AG10803 (cell line): ENCODE data around the gene CDKN2B.
"Not testable (repeated sequence)": the region's sequence is repeated elsewhere in the genome, so short reads cannot be mapped to it uniquely, and the experiment has no call there.

Experiments
- DNase-seq: peaks from one replicate; pipeline ENCODE4 v3.0.0; 2010; ENCODE audit warnings: low read depth
- H3K4me3 ChIP-seq: 2 replicates; pipeline ENCODE4 v1.5.1; 2011; ENCODE audit warnings: mild to moderate bottlenecking, low read length, control low read depth
- TF ChIP-seq, protein P1 (sequence below): conservative IDR thresholded peaks from 2 replicates; pipeline ENCODE4 v1.5.1; 2011; ENCODE audit warnings: mild to moderate bottlenecking, low read length, control low read depth, inconsistent platforms

CDKN2B gene, protein sequence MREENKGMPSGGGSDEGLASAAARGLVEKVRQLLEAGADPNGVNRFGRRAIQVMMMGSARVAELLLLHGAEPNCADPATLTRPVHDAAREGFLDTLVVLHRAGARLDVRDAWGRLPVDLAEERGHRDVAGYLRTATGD

DNA sequence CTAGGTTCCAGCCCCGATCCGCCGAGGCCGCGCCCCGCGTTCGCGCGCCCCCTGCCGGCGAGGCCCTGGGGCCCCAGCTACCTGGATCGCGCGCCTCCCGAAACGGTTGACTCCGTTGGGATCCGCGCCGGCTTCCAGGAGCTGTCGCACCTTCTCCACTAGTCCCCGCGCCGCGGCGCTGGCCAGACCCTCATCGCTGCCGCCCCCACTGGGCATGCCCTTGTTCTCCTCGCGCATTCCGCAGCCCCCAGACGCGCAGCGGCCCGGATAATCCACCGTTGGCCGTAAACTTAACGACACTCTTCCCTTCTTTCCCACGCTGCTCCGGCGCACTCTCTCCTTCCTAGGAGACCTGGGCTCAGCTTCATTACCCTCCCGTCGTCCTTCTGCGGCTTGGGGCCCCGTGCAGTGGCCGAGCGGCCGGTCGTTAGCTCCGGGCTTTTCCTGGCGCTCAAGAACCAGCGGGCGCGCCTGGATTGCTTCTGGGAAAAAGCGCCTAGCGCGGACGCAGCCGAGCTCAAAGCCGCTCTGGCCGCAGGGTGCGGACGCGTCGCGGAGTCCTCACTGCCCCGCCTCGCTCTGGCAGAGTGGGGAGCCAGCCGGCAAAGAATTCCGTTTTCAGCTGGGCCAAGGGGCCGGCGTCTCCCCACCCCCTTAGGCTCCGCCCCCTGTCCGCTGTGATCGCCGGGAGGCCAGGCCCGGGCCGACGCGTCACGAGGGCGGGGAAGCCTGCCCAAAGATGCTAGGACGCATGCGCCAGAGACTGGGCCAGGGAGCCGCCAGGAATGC, at the start of gene CDKN2B:
Gene CDKN2B, minus strand, starts transcription at position 589 of the 789 bp plus-strand sequence. Its CDS starts 352 bp downstream, at position 237.
- TF ChIP-seq, protein P1, sequence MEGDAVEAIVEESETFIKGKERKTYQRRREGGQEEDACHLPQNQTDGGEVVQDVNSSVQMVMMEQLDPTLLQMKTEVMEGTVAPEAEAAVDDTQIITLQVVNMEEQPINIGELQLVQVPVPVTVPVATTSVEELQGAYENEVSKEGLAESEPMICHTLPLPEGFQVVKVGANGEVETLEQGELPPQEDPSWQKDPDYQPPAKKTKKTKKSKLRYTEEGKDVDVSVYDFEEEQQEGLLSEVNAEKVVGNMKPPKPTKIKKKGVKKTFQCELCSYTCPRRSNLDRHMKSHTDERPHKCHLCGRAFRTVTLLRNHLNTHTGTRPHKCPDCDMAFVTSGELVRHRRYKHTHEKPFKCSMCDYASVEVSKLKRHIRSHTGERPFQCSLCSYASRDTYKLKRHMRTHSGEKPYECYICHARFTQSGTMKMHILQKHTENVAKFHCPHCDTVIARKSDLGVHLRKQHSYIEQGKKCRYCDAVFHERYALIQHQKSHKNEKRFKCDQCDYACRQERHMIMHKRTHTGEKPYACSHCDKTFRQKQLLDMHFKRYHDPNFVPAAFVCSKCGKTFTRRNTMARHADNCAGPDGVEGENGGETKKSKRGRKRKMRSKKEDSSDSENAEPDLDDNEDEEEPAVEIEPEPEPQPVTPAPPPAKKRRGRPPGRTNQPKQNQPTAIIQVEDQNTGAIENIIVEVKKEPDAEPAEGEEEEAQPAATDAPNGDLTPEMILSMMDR, result peak; percentile 60
- peak within 1 kb of the TSS; percentile 91 for H3K4me3 ChIP-seq
- DNase-seq, result peak; percentile 96

DNA sequence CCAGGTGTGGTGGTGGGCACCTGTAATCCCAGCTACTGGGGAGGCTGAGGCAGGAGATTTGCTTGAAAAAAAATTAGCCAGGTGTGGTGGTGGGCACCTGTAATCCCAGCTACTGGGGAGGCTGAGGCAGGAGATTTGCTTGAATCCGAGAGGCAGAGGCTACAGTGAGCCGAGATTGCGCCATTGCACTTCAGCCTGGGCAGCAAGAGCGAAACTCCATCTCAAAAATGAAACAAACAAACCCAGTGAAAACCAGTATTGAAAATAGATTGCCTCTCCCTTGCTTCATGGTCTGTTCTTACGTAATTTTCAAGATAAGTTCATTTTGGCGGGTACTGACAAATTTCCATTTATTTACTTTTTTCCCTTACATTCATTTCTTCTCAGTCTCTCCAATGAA, 48.9 kb upstream of the CDKN2B start:
- not testable (repeated sequence) for H3K4me3 ChIP-seq, DNase-seq

DNA sequence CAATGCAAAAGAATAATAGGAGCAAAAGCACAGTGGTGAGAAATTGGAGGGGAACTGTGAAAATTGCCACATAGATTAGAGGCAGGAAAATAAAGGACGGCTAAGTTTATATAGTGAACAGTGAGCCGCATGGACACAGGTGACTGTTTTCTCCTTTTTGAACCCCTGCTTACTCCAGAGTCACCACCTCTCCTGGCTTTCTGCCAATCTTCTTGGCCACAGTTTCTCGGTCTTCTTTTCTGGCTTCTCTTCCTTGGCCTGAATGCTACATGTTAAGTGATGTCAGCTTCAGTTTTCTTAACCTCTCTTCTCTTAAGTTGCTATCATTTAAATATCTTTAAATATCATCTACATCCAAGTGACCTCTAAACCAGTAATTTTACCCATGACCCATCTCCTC, 47.3 kb upstream of the CDKN2B start:
- H3K4me3 ChIP-seq, result no peak overlapping the region
- TF ChIP-seq, protein P1, result no peak
- no peak for DNase-seq

DNA sequence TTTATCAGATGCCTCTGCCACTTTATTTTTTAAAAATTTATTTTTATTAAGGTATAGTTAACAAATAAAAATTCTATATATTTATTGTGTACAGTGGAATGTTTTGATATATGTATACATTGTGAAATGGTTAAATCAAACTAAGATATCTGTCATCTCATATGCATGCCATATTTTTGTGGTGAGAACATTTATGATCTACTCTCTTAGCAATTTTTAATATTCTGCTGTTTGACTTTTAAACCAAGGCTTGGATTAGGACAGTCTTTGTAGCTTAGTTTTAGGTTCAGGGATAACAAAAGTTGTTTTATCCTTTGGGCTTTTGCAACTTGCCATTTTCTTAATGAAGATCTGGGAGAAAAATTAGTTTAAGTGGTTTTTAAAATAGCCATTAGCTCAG, 46.0 kb upstream of the CDKN2B start:
- no peak for DNase-seq
- TF ChIP-seq, protein P1, result no peak

DNA sequence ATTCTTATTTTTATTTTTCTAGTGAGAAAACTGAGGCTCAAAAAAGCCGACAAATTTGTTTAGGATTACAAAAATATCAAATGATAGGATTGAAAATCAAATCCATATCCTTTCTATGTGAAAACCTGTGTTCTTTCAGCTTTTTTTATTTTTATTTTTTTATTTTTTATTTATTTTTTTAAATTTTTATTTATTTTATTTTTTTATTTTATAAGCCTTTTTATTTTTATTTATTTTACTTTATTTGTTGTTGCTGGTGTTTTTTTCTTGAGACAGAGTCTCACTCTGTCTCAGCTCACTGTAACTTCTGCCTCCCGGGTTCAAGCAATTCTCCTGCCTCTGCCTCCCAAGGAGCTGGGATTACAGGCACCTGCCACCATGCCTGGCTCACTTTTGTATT, 45.4 kb upstream of the CDKN2B start:
- no peak overlapping the region for H3K4me3 ChIP-seq
- TF ChIP-seq, protein P1, result no peak
- DNase-seq, result no peak

More for the DNA sequence above, 46.0 kb upstream of the CDKN2B start:
- H3K4me3 ChIP-seq, result no peak overlapping the region

DNA sequence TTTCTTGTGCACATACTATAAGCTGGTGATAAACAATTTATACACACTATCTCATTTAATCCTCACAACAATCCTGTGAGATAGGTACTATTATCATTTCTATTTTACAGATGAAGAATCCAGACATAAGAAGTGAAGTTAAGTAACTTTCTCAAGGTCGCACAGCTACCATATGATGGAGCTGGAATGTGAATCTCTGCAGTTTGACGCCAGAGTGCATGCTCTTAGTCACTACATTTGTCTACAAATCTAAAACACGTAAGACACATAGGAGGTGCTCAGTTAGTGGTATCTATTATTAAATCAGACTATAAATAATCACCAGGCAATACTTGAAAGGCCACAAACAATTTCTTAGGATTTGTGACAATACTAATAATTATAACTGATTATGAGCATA, 45.0 kb upstream of the CDKN2B start:
- TF ChIP-seq, protein P1, result no peak
- no peak overlapping the region for H3K4me3 ChIP-seq
- no peak for DNase-seq

DNA sequence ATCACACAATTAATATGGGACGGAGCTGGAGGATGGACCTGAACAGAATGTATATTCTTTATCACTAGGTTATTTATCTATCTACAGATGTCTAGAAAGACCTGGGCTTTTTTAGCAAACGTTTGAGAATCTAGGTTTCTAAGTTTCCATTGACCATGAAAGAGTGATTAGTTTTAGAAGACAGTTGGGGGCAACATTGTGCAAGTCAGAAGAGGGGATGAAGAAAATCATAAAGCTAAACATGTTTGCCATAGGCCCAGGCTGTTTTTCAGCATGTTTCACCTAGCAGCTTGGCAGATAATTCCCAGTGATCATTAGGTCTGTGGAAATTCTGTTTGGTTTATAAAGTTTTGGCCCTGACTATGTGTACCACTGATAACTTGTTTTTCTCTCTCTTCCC, 44.1 kb upstream of the CDKN2B start:
- H3K4me3 ChIP-seq, result no peak overlapping the region
- no peak for DNase-seq
- TF ChIP-seq, protein P1, result no peak
